Effector memory CD4-positive, alpha-beta T cell (primary cell): Measurements from ENCODE around the gene FAM234A.

Experiments used
- DNase-seq, 3 donors: peaks; one replicate each; pipeline ENCODE4 v3.0.0-alpha.2; 2020
- H3K27ac ChIP-seq: 2 replicates; pipeline ENCODE4 v1.7.0; 2013; ENCODE audit warnings: mild to moderate bottlenecking, low read length, moderate library complexity; ENCODE audit not compliant: insufficient read depth, poor library complexity, severe bottlenecking
- H3K27me3 ChIP-seq: replicated peaks from 2 replicates; pipeline ENCODE4 v1.7.0; 2013; ENCODE audit warnings: mild to moderate bottlenecking, low read length; ENCODE audit not compliant: insufficient read depth, control insufficient read depth, poor library complexity, severe bottlenecking
- H3K36me3 ChIP-seq: 2 replicates; pipeline ENCODE4 v1.7.0; 2013; ENCODE audit warnings: mild to moderate bottlenecking, low read length, moderate library complexity; ENCODE audit not compliant: control insufficient read depth, insufficient read depth
- H3K4me1 ChIP-seq: 2 replicates; pipeline ENCODE4 v1.7.0; 2013; ENCODE audit warnings: low read length, mild to moderate bottlenecking; ENCODE audit not compliant: control insufficient read depth, insufficient read depth, poor library complexity, severe bottlenecking
- H3K4me3 ChIP-seq: 2 replicates; pipeline ENCODE4 v1.7.0; 2013; ENCODE audit warnings: low read length, low read depth, mild to moderate bottlenecking; ENCODE audit not compliant: insufficient read depth, poor library complexity, severe bottlenecking
- H3K9me3 ChIP-seq: 2 replicates; pipeline ENCODE4 v1.7.0; 2013; ENCODE audit warnings: mild to moderate bottlenecking, low read length, moderate library complexity; ENCODE audit not compliant: control insufficient read depth

FAM234A gene

GRCh38 chr16:309476-309875 is 74.9 kb downstream of the FAM234A start:
- no peaks in the 10 kb centered on the region for H3K4me1 ChIP-seq
- no peaks in the 10 kb centered on the region for H3K27me3 ChIP-seq
- H3K27ac ChIP-seq = no peak overlapping the region
- H3K9me3 ChIP-seq = no peaks in the 10 kb centered on the region
- H3K4me3 ChIP-seq = no peak overlapping the region
- peaks cover 61% of the 10 kb centered on the region for H3K36me3 ChIP-seq
- DNase-seq = no peak

- H3K27ac ChIP-seq = no peak overlapping the region
- no peaks in the 10 kb centered on the region for H3K27me3 ChIP-seq
- H3K36me3 ChIP-seq = peaks cover 59% of the 10 kb centered on the region
- no peak overlapping the region for H3K4me3 ChIP-seq
- H3K4me1 ChIP-seq = no peaks in the 10 kb centered on the region
- H3K9me3 ChIP-seq = no peaks in the 10 kb centered on the region
- DNase-seq = no peak
Measured at GRCh38 chr16:311725-312124, 77.1 kb downstream of the FAM234A start.

GRCh38 chr16:314351-314750 is 79.7 kb downstream of the FAM234A start:
- no peak for DNase-seq
- Histone ChIP-seq H3K36me3 (peaks cover 47% of the 10 kb centered on the region), H3K9me3 (no peaks in the 10 kb centered on the region), H3K4me3 (no peak overlapping the region), H3K4me1 (no peaks in the 10 kb centered on the region), H3K27me3 (no peaks in the 10 kb centered on the region), H3K27ac (no peak overlapping the region)

- H3K27ac ChIP-seq = no peak overlapping the region
- H3K36me3 ChIP-seq = peaks cover 43% of the 10 kb centered on the region
- H3K4me1 ChIP-seq = no peaks in the 10 kb centered on the region
- H3K4me3 ChIP-seq = no peak overlapping the region
- no peak for DNase-seq
- no peaks in the 10 kb centered on the region for H3K9me3 ChIP-seq
- H3K27me3 ChIP-seq = no peaks in the 10 kb centered on the region
Measured at GRCh38 chr16:314795-315299, 80.2 kb downstream of the FAM234A start.
